ES-I3 (cell line): ENCODE results near the gene C11orf24.

Source experiments
- H3K36me3 ChIP-seq: 2 replicates; pipeline ENCODE4 v1.6.1; 2013; ENCODE audit warnings: mild to moderate bottlenecking, low read length, control low read depth, moderate library complexity; ENCODE audit not compliant: insufficient read depth
- H3K4me1 ChIP-seq: 2 replicates; pipeline ENCODE4 v1.6.1; 2013; ENCODE audit warnings: mild to moderate bottlenecking, control low read depth, low read length; ENCODE audit not compliant: insufficient read depth
- H3K9ac ChIP-seq: 2 replicates; pipeline ENCODE4 v1.6.1; 2013; ENCODE audit warnings: low read depth, mild to moderate bottlenecking, low read length, moderate library complexity
- H3K9me3 ChIP-seq: 2 replicates; pipeline ENCODE4 v1.6.1; 2013; ENCODE audit warnings: mild to moderate bottlenecking, low read length, moderate library complexity; ENCODE audit not compliant: control insufficient read depth, insufficient read depth

C11orf24 gene

DNA sequence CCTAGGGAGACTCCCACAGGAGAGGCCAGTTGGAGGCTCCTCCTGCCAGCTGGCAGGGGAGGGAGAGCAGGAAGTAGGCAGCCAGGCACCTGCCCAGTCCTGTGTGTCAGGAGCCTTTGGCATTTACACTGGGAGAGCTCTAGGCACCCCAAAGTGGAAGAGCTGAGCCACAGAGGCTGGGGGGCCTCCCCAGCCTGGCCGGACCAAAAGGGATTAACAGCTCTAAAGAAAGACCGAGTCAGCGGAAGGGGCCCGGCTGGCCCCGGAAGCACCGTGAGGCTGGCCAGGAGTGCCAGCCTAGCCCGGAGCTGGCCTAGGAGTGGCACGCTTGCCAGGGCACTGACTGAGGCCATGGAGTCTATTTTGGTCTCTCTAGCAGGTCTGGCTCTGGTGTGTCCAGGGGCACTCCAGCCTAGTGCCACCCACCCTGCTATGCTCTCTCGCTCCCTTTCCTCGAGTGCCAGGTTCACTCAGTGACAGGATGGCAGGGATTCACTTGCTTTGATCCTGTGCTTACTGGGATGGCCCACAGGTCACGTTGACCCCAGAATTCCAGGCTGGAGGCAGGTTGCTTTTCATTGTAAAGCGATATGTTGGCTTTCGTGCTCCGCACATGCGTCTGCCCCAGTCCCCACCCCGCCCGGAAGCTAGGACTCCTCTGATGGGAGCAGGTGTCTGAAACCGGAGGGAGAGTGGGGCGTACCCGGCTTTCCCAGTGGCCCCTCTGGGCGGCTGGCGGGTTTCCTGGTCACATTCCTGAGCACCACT, 55.4 kb downstream of the C11orf24 start:
- no peaks in the 10 kb centered on the region for H3K9me3 ChIP-seq
- H3K36me3 ChIP-seq = no peaks in the 10 kb centered on the region
- H3K4me1 ChIP-seq = no peaks in the 10 kb centered on the region; the same call in 1 of the 2 replicates
- H3K9ac ChIP-seq = no peak overlapping the region

DNA sequence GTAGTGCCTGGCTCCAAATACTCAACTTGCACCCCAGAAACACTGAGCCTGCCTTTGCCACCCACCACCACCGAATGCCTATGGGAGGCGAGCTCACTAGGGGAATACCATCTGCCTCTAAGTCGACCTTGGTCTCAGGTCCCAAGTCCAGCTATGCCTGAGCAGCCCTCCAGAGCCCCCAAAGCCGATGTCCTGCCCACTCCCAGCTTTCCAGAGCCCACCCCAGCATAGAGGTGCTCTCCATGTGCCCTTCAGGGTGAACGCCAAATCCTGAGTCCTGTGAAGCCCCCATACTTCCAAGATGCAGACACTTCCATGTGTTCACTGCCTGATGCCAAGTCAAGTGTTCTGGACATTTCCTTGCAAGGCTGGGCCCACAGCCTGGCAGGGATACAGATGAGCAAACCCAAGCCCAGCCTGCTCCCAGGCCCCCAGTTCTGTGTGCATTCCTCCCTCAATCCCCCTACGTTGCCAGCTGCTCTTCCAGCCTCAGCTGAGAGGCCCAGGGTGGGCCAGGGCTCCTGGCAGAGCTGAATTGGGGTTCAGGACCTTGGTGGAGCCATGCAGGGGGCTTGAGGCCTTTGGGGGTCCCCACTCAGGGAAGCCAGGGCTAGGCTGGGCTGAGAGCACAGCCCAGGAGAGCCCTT, 56.1 kb downstream of the C11orf24 start:
- Histone ChIP-seq H3K9ac (no peak overlapping the region), H3K9me3 (no peaks in the 10 kb centered on the region), H3K36me3 (no peaks in the 10 kb centered on the region), H3K4me1 (no peaks in the 10 kb centered on the region; the same call in 1 of the 2 replicates)

DNA sequence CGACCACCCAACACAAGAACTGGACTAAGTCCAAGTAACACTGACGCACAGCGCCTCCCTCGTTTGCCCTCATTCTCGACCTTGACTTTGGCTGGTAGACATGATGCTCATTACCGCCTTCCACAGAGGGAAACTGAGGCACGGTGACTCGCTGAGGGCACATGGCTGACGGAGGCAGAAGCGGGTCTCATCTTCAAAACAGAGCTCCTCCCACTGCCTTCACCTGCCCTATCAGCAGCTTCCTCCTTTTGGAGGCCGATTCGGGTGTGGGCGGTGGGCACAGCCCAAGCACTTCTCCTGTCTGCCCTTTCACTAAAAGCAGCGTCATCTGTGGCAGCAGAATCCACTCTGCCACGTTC, 56.7 kb downstream of the C11orf24 start:
- no peaks in the 10 kb centered on the region; the same call in 1 of the 2 replicates for H3K4me1 ChIP-seq
- H3K9me3 ChIP-seq = no peaks in the 10 kb centered on the region
- no peaks in the 10 kb centered on the region for H3K36me3 ChIP-seq
- no peak overlapping the region for H3K9ac ChIP-seq

DNA sequence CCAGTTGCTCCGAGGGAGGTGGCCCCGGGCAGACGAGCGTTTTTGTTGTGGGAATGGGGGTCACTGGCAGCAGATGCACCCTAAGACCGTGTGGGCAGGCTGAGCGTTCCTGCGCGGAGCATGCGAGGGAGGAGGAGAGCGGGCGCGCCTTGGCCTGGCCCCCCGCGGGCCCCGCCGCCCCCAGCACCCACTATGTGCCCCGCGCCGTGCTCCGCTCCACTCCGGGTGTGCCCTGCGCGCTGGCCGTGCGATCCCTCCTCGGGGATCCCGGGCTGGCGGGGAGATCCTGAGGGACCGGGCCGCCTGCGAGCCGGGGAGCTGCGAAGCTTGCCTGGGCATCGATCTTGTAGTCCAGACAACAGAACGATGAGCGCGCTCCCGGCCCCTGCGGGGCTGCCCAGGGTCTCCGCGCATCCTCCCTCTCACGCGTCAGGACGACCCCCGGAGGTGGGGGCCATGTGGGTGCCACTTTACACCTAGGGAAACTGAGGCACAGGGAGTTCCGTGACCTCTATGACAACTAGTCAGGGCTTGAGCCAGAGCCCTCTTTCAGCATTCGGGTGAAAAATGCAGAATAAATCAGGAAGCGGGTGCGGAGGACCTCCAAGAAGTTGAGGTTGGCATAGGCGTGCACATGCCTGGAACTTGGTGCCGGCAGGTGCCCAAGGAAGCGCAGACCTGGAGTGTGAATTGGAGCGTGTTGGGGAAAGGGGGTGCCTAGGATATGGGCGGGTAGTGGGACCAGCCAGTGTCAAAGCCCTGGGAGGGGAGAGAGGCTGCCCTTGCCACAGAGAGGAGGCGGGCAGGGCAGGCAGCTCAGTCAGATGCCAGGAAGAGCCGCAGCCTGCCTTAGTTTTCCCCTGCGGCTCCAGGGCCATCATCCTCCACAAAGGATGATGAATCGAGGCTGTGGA, 57.3 kb downstream of the C11orf24 start:
- H3K9me3 ChIP-seq = no peaks in the 10 kb centered on the region
- peaks cover 2% of the 10 kb centered on the region; the same call in 1 of the 2 replicates for H3K4me1 ChIP-seq
- no peaks in the 10 kb centered on the region for H3K36me3 ChIP-seq
- peak overlapping the region; percentile 87 for H3K9ac ChIP-seq

- Histone ChIP-seq H3K9ac (peak overlapping the region; percentile 87), H3K9me3 (no peaks in the 10 kb centered on the region), H3K36me3 (no peaks in the 10 kb centered on the region), H3K4me1 (peaks cover 5% of the 10 kb centered on the region; the same call in 1 of the 2 replicates)
Observed at GRCh38 chr11:68213555-68214172, 58.1 kb downstream of the C11orf24 start.

DNA sequence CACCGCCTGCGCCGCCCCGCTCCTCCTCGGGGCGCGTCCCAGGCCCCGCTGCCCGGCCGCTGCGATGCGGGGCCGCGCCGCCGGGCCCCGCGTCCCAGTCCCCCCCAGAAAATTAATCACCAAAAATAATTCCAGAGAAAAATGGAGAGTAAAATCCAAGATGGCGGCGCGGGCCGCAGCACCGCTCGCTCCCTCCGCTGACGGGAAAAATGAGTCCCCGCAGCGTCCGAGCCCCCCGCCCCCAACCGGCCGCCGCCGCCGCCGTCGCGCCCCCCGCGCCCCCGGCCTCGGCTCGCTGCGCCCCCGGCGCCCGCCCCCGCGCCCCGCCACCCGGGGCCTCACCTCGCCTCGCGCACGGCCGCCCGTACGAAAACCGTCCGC, 58.6 kb downstream of the C11orf24 start, which contains the start of gene KMT5B:
TSS of gene KMT5B (minus strand) at position 162 of the 381 bp plus-strand sequence. CDS start 23,220 bp downstream, outside the sequence.
- H3K36me3 ChIP-seq = no peaks in the 10 kb centered on the region
- no peaks in the 10 kb centered on the region for H3K9me3 ChIP-seq
- peaks cover 5% of the 10 kb centered on the region; the same call in 1 of the 2 replicates for H3K4me1 ChIP-seq
- H3K9ac ChIP-seq = peak within 1 kb of the TSS; percentile 87

DNA sequence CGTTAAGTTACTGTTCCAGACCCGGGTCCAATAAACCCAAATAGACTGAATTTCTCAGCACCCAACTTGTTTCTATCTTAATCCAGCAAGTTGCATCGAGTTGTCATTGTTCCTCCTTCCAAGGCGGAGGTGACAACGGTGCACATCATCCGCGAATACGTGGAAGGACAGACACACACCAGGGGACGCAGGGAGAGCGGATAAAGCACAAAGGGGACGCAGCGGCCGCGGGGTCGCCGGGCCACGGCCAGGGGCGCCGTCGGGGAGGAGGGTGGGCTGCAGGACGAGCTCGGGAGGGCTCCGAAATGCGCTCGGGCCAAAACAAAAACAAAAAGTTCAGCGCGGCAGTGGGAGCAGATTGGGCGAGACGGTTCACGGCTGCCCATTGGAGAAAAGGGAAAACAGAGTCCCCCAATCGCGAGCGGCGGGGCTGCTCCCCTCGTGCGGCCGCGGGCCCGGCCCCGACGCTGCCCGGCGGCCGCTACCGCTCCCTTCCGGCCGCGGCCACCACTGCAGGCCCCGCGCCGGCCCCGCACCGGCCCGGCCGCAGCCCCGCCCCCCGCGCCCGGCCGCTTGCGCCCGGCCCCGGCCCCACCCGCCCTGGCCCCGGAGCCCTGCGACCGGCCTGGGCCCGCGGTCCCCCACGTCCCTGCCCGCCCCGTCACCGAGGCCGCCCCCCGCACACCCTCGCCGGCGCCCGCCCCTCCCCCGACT, 59.2 kb downstream of the C11orf24 start:
- H3K9ac ChIP-seq = peak overlapping the region; percentile 61
- no peaks in the 10 kb centered on the region for H3K9me3 ChIP-seq
- peaks cover 5% of the 10 kb centered on the region; the same call in 1 of the 2 replicates for H3K4me1 ChIP-seq
- H3K36me3 ChIP-seq = no peaks in the 10 kb centered on the region

DNA sequence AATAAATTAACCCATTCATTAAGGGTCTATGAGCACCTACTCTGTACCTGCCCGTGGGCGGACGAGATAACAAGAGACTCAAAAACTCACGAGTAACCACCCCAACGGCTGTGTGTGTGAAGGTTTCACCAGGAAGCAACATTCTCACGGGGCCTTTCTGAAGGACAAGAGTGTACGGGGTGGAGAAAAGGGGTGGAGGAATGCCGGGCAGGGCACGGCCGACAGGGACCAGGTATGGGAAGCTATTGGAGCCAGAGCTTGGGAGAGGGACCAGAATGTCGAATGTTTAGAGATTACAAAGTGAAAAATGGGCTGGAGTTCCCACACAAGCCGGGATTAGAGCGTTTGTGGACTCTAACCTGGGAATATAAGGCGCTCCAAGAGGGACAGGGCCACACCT, 60.2 kb downstream of the C11orf24 start:
- Histone ChIP-seq H3K9ac (peak overlapping the region; percentile 61; the same call in 1 of the 2 replicates), H3K36me3 (no peaks in the 10 kb centered on the region)

More for the DNA sequence above, 60.2 kb downstream of the C11orf24 start:
- Histone ChIP-seq H3K4me1 (peaks cover 5% of the 10 kb centered on the region; the same call in 1 of the 2 replicates), H3K9me3 (no peaks in the 10 kb centered on the region)
